Upper lobe of right lung (tissue), 1 donor: Measurements from ENCODE around the gene GXYLT2. TPM values are rescaled to one million over a fixed set of nuclear protein-coding genes. Genes with fewer than 3 reads are reported as not detected.
A peak's percentile ranks its signal among the peaks of the same experiment; 100 is the strongest.

Source experiments
- ATAC-seq: fragments of 200-7000 bp; cut with Tn5 transposase; one replicate; pipeline ENCODE4 v1.9.1; 2020; ENCODE audit warnings: mild to moderate bottlenecking, moderate library complexity
- DNase-seq: peaks from one replicate; pipeline ENCODE4 v3.0.0-alpha.2; 2020
- H3K27ac ChIP-seq: fragments of 200-600 bp; one replicate; pipeline ENCODE4 v1.8.0; 2022
- H3K27me3 ChIP-seq: fragments of 200-600 bp; one replicate; pipeline ENCODE4 v1.8.0; 2022; ENCODE audit warnings: mild to moderate bottlenecking
- H3K36me3 ChIP-seq: fragments of 200-600 bp; one replicate; pipeline ENCODE4 v1.8.0; 2022
- H3K4me1 ChIP-seq: fragments of 200-600 bp; one replicate; pipeline ENCODE4 v1.8.0; 2022
- H3K4me3 ChIP-seq: fragments of 200-600 bp; one replicate; pipeline ENCODE4 v1.8.0; 2022; ENCODE audit warnings: mild to moderate bottlenecking
- H3K9me3 ChIP-seq: fragments of 200-600 bp; one replicate; pipeline ENCODE4 v1.8.0; 2022
- intact Hi-C: fragments of 100-400 bp; cut with DNase I; formaldehyde crosslinking; loops from one replicate; pipeline ENCODE4 v1.11.0; 2022
- total RNA-seq: library from RNA; stranded (reverse); fragmentation: NEBNext Ultra II Directional; extraction: Animal tissue kit (Norgen Biotek cat#: 25700); gene quantifications from one replicate; pipeline ENCODE4 v1.2.1, GENCODE V29; 2021
- TF ChIP-seq, protein P1 (sequence below): fragments of 200-600 bp; IDR thresholded peaks from one replicate; pipeline ENCODE4 v1.8.0; 2022; ENCODE audit warnings: antibody characterized with exemption
- donor health status: DM: no; HTN: yes; CAD: no; lungs with severe emphysema.

The GXYLT2 gene
- total RNA-seq, 1 donor from 2014 or later = 8.4 TPM

DNA sequence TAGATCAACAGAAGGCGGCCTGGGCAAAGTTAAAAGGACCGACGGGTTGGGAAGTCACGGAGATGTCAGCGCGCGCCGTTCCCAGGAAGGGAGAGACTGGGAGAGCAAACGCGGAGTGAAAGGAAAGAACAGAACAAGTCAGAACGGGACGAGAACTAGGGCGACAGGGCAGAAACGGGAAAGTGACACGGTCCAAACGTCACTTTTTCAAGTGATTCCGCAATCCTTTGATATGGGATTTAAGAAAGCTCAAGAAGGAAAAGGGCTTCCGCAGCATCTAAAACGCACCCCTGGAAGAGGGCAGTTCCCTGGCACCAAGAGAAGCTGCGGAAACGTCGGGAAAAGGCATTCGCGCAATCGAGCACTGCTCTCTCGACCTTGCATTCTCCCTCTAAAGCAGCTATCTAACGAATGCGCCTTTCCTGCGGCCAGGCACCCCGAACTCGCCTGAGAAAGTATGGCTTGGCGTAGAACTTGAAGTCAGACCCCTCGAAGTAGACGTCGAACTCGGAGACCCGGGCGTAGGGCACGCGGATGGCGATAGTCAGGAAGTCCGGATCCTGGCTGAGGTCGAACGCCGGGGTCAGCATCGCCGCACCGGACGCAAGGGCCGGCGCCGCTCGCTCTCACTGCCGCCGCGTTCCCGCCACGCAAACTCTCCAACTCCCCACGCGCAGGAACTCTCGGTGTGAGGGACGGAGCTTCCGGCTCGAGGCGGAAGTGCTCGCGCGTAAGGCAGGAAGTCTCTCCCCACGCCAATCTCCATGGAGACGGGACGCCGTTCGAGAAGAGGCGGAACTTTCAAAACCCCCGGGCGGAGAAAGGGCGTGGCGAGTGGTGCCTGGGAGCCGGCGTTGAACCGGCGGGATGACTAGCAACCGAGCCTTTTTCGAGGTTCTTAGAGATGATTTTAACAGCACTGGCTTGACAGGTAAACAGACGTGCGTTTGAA, 39.8 kb upstream of the GXYLT2 start, which contains the start of gene SHQ1:
SHQ1 (minus strand) TSS at position 695 of the 952 bp plus-strand sequence; CDS start at position 590, 105 bp downstream.
- H3K4me3 ChIP-seq = peak within 1 kb of the TSS; percentile 85
- TF ChIP-seq, protein P1, sequence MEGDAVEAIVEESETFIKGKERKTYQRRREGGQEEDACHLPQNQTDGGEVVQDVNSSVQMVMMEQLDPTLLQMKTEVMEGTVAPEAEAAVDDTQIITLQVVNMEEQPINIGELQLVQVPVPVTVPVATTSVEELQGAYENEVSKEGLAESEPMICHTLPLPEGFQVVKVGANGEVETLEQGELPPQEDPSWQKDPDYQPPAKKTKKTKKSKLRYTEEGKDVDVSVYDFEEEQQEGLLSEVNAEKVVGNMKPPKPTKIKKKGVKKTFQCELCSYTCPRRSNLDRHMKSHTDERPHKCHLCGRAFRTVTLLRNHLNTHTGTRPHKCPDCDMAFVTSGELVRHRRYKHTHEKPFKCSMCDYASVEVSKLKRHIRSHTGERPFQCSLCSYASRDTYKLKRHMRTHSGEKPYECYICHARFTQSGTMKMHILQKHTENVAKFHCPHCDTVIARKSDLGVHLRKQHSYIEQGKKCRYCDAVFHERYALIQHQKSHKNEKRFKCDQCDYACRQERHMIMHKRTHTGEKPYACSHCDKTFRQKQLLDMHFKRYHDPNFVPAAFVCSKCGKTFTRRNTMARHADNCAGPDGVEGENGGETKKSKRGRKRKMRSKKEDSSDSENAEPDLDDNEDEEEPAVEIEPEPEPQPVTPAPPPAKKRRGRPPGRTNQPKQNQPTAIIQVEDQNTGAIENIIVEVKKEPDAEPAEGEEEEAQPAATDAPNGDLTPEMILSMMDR = no peak
- no peaks in the 10 kb centered on the region for H3K27me3 ChIP-seq
- no peaks in the 10 kb centered on the region for H3K9me3 ChIP-seq
- H3K4me1 ChIP-seq = peaks cover 13% of the 10 kb centered on the region
- peak; percentile 97 for DNase-seq
- ATAC-seq = peak; percentile 99
- intact Hi-C loops = no loop called here
- H3K27ac ChIP-seq = peak within 1 kb of the TSS; percentile 74
- H3K36me3 ChIP-seq = no peaks in the 10 kb centered on the region

DNA sequence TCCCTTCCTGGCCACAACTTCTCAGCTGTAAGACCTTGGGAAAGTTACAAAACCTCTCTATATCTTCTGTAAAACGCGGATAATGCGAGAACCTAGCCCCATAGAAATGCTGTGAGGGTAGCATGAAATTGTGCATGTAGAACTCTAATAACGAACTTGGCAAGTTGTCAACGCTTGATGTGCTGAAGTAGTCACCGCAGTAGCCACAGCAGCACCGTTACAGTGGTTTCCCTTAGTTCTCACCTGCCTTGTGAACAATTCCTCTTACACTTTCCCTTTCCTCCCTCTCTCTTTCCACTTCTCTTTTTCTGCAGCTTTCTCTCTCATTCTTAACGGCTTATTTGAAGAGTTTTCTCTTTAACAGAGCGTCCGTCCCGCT, 39.2 kb upstream of the GXYLT2 start:
- intact Hi-C loops = no loop called here
- H3K4me3 ChIP-seq = peak overlapping the region; percentile 85
- ATAC-seq (no peak), DNase-seq (no peak)
- TF ChIP-seq, protein P1 = no peak
- H3K4me1 ChIP-seq = peaks cover 13% of the 10 kb centered on the region
- H3K27me3 ChIP-seq = no peaks in the 10 kb centered on the region
- H3K36me3 ChIP-seq = no peaks in the 10 kb centered on the region
- no peaks in the 10 kb centered on the region for H3K9me3 ChIP-seq
- H3K27ac ChIP-seq = no peak overlapping the region

DNA sequence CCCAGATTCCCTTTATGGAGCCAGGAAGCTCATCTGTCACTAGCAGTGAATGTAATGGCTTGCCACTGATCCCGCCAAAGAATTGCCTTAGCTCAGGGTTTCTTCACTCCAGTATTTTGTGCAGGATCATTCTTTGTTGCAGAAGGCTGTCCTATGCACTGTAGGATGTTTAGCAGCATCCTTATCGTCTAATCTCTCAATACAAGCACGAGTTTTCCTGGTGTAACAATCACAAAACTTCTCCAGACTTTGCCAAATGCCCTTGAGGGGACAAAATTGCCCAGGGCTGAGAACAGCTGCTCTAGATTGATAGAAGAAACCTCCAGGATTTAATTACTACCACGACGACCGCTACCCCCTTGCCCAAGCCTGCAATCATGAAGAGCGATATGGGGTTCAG, 32.8 kb upstream of the GXYLT2 start:
- Histone ChIP-seq H3K4me3 (no peak overlapping the region), H3K4me1 (no peaks in the 10 kb centered on the region), H3K27ac (no peak overlapping the region), H3K9me3 (no peaks in the 10 kb centered on the region), H3K36me3 (no peaks in the 10 kb centered on the region), H3K27me3 (no peaks in the 10 kb centered on the region)
- intact Hi-C loops = no loop called here
- DNase-seq (no peak), ATAC-seq (no peak)
- TF ChIP-seq, protein P1 = no peak

DNA sequence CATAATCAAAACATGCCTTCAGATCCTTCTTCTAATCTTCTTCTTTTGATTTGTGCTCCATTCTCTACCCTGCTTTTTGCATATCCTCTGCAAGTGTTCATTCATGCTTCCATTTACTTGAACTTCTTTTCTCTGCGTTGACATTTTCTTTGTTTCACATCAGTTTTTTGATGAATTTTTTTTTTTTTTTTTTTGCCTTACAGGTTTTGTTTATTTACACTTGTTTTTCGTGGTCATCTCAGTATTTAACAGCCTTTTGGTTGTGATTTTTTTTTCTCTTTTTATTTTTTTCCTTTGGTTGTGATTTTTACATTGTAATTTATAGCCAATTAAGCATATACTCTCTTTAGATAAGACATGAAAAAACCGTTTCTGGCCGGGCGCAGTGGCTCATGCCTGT, 27.8 kb upstream of the GXYLT2 start:
- intact Hi-C loops = no loop called here
- ATAC-seq = no peak
- Histone ChIP-seq H3K4me1 (no peaks in the 10 kb centered on the region), H3K27me3 (no peaks in the 10 kb centered on the region), H3K4me3 (no peak overlapping the region), H3K9me3 (no peaks in the 10 kb centered on the region), H3K36me3 (no peaks in the 10 kb centered on the region), H3K27ac (no peak overlapping the region)
- TF ChIP-seq, protein P1 = no peak
- DNase-seq = no peak

DNA sequence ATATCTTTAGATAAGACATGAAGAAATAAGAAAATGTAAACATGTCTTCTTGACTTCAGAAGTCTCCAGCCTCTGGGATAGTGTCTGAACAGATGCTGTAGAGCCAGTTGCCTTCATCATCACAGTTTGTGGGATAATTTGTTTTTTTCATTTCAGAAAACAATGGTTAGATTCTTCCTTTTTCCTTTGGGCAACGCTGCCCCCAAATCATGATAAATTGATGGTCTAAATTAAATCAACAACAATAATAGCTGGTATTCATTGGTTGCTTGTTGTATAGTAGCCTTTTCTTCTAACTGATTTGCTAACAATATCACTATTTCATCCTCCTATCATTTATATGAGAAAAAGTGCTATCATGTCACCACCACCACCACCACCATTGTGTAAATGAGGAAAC, 27.0 kb upstream of the GXYLT2 start:
- no peak for ATAC-seq
- Histone ChIP-seq H3K9me3 (no peaks in the 10 kb centered on the region), H3K27ac (no peak overlapping the region), H3K4me1 (no peaks in the 10 kb centered on the region), H3K27me3 (no peaks in the 10 kb centered on the region), H3K36me3 (no peaks in the 10 kb centered on the region), H3K4me3 (no peak overlapping the region)
- intact Hi-C loops = no loop called here
- DNase-seq = no peak
- TF ChIP-seq, protein P1 = no peak
